ENCODE data around the gene GRAP2.

GRAP2 gene

DNA sequence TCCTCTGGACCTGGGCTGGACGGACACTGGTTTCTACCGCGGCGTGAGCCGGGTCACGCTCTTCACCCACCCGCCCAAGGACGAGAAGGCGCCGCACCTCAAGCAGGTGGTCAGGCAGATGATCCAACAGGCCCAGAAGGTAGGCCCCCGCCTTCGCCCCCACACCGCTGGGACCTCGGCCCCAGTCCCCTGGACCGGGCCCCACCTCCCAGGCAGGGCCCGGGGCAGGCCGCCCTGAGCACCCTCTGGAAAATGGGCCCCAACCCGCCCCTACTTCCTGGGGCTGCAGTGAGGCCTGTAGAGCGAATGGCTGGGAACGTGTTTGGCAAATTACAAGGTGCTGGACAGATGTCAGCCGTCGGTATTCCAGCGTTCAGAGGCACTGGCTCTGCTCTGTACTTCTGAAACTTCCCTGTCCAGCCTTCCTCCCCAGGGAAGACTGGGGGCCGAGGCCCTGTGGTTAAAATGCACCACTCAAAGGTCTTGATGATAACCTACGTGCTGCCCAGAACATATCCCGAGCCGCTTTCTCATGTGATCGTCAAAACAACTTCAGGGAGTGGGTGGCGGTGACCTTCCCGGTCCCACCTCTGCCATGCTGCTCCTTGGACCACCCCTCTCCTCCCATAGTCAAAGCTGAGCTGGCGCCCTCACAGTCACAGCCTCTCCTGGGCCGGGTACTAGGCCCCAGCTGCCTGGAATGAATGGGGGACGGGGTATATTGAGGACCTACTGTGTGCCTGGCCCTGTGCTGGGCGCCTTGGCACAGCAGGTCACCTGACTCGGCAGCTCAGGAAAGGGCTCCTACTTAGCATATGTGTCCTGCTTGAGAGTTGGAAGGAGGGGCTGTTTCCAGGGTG is 94.7 kb downstream of the GRAP2 start:
- DNase-seq (ENCODE audit: low spot score): peak; percentile 27

DNA sequence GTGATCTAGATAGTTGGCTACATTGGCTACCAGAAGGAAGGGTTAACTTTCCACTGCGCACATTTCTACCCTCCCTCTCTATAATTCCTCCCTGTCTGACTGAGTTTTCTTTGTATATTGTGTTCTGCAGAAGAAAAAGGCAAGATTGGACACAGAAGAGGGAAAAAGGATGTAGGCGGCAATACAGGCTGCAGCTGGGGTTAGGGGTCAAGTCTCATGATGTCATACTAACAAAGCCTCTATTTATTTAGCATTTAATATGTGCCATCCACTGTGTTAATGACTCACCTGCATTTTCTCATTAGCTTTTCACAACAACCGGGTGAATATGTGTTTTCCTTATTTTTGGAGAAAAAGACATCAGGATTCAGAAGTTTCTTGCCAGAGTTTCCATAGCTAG is 95.8 kb downstream of the GRAP2 start:
- DNase-seq (ENCODE audit: low spot score): no peak

DNA sequence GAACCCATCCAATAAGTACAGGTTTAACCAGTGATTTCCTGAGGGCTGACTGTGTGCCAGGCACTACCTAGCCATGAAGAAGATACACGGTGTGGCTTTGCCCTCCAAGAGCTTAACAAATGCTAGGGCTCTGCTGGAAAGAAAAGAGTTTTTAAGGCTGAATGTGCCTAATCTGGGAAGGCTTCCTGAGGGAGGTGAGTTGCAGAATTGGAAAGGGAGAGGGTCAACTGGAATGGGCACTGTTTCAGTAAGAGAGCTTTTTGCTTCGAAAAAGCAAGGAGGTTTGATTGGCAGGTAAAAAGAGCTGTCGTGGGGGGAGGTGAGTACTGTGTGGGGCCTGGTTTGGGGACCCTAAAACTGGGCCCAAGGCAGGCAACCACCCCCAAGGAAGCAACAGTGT is 96.5 kb downstream of the GRAP2 start:
- DNase-seq (ENCODE audit: low spot score): no peak

DNA sequence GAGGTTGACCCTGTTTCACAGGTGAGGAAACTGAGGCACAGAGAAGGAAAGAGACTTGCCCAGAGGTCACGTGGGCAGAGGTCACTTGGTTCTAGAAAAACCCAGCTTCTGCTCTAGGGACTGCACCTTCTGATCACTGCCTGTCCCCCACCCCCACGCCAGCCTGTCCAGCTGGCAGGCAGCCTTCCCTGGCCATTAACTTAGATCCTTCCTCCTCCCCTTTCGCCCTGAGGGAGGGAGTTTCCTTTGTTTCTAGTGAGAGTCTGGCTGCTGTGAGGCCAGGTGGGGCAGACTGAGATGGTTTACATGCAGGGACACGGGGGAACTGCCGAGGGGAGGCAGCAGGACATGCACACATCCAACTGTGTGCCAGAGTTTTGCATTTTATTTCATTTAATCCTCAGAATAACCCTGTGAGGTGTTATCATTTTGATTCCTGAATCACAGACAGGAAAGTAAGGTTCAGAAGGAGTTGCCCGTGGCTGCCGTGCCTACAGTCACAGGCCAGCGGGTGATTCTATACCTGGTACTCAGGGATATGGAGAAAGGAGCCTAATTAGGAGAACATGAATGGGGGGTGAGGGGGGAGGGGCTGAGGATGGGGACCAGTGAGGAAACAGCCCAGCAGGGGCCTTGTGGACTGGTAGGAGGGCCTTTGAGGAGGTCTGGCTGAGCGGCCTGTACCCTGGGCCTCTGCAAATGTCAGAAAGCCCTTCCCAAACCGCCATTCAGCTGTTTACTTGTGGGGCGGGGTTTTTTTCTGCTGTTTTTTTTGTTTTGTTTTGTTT is 97.2 kb downstream of the GRAP2 start:
- DNase-seq (ENCODE audit: low spot score): no peak

DNA sequence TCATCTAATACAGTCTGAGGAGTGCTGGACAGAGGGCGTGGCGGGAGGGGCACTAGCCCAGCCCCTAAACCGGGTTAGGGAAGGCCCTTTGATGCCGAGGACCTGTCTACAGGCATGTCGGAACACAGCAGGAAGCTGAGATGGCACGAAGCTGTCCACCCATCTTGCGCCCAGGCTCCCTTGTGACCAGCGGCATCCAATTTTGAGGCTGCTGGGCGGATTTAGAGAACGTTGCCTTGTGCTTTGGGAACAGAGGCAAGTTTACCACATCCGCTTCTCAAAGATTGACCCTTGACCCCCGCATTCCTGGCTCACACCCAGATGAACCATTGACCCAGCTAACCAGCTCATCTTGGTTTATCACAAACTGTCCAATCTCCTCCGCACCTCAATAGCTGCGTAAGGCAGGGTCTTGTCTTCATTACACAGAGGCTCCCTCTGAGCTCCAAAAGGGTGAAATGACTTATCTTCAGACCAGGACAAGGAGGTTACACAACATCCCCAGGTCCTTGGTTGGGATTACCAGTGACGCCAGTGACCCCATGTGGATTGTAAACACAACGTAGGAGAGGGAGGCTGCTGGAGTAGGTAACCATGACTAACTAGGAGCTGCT is 98.4 kb downstream of the GRAP2 start:
- peak; percentile 32 for DNase-seq (ENCODE audit: low spot score)

DNA sequence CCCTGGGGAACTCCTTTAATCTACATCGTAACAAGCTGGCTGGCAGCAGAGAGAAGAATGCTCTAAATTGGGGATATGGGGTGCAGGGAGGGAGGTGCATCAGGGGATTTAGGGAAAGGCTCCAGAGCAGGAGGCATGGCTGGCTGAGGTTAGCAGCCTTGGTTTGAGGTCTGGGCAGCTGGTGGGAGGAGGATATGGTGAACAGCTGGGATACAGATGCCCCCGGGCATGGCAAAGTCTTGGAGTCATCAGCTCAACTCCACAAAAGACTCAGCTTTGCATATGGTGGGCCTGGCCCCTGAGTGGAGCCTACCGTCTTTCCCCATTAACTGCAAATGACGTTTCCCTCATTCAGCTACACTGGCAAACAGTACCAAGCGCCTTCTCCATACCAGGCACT is 99.3 kb downstream of the GRAP2 start:
- no peak for DNase-seq (ENCODE audit: low spot score)

DNA sequence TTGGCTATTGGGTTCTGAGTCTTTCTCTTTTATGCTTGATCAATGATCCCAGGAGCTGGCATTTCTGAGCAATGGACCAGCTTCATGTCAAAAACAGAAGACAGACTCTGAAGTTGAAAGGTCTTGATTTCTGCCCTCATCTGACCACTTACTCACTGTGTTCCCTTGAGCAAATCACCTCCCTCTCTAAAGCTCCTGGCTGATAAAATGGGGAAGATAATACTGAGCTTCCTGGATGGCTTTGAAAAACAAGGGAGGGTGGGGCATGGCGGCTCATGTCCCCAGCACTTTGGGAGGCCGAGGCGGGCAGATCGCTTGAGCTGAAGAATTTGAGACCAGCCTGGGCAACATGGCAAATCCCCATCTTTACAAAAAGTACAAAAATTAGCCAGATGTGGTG is 100.2 kb downstream of the GRAP2 start:
- DNase-seq (ENCODE audit: low spot score): no peak

DNA sequence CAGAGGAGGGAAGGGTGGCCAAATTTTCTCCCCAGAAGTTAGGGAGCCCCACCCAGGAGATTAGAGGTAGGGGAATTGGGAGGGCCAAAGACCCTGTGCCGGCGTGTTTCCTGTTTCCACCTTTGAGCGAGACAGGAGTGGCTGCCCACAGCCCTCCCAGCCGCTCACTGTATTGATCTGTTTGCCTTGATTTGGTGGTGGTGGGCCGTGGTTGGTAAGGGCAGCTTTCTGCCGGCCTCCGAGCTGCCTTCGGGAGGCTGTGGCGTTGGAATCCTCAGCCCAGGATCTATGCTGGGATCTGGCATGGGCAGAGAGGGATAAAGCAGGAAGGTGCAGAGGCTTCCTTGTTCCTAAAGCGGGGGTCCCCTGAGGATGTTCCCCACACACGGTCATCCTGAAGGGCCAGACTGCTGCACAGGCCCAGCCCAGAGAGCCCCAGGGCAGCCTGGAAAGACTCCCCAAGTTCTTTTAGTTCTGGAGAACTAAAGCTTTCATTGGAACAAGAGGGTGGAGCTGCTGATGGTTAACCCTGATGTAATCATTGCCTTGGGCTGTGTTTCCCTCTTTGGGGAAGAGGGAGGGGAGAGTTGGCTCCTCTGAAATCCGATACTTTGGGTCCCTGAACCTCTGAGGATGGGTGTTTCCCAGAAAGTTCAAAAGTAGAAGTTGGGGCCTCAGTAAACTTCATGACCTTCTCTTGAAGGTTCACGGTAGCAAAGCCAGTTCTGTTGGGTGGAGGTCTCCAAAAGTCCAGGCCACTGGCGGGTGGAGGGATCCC is 101.1 kb downstream of the GRAP2 start:
- no peak for DNase-seq (ENCODE audit: low spot score)

DNA sequence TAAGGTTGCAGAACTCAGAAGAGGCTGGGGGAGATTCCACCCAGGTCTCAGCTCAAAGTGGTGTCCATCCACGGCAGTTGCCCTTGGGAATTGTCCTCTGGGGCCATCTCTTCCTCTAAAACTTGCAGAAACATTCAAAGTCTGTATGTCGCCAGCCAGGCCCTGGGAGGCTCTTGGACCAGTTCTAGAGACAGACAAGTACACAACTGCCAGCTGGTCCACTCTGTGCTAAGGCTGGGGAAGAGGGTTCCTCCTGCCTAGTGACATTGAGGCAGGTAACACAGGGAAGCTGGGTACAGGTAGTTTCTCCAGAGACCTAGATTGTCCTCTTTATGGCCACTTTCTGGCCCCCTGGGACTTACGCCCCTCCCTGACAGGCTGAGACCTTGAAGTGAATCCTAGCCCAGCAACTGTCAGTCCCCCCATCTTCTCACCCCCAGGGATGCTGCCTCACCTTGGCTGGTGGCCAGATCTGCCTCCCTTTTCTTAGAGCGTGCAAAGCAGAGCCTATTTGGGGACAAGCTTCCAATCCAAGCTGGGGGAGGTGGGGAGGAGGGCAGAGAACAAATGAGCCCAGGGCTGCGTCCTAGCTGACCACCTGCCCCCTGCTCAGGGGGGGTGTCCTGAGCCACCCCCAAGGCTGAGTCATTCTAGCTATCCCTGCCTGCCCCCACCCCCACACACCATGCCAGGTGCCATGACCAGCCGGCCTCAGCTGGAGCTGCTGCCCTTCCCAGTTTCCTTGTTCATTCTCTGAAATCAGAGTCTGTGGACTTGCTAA is 102.2 kb downstream of the GRAP2 start:
- DNase-seq (ENCODE audit: low spot score): no peak

DNA sequence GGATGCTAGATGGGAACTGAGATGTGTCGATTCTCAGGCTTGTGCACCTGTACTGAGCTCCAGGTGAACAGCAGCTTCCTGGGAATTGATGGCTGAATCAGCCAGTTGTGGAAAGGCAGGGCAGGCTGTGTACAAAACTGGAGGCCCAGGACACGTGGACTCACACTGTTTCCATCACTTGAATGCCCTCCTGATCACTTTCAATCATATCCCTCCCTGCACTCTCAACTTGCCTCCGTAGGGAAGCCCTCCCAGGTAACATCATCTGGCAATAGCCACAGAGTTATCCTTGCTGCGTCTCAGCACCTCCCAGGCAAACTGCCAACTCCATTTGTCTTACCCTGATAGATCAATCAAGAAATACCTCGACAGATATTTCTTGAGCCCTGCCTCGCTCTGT is 104.0 kb downstream of the GRAP2 start:
- DNase-seq (ENCODE audit: low spot score): no peak

DNA sequence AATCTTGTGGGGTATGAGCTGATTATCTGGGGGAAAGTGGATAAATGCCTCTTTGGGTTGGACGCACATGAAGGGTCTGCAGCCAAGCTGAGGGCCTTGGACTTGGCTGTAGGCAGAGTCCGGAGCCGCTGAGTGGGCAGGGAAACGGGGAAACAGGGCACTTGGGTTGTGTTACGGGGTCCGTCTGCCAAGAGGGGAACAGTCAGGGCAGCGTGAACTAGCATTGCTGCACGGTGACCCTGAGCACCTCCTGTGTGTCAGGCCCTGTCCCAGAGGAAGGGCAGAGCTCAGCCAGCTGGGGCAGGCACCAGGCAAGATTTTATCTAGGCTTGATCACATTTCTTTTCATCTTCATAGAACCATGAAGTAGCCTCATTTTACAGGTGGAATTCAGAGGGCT is 105.8 kb downstream of the GRAP2 start:
- no peak for DNase-seq (ENCODE audit: low spot score)

DNA sequence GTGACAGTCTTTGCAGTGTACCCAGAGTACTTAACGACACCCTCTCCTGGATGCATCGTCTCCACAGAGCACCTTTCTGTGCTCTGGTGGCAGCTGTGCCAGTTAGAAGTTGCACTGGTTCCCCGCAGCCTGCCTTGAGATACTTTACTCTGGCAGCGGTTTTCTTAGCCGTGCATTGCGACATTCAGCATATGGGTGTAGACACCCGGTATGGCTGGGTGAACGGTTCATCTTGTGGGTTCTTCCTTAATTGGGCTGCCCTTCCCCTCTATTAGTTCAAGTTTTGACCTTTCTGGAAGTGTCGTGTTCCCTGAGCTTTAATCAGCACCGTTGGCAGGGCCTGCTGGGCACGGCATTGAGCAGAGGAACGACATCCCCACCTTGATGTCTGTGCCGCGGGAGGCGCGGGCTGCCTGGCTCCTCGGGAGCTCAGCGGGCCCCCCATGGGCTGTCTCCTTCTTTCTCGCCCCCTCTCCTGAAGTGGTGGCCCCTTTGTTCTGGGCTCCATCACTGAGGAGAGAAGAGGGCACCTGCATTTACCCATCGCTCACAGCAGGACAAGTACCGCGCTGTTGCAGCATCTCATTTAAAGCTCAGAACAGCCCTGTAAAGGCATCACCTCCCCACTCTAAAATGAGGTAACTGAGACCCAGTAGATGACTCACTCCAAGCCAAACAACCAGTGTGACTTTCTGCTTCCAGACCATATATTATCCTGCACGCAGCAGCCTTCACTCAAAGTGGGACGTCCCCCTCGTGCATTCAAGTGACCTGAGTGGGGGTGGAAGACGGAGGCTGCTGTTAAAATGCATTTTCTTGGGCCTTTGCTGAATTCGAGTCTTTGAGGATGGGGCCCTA is 107.2 kb downstream of the GRAP2 start:
- no peak for DNase-seq (ENCODE audit: low spot score)

DNA sequence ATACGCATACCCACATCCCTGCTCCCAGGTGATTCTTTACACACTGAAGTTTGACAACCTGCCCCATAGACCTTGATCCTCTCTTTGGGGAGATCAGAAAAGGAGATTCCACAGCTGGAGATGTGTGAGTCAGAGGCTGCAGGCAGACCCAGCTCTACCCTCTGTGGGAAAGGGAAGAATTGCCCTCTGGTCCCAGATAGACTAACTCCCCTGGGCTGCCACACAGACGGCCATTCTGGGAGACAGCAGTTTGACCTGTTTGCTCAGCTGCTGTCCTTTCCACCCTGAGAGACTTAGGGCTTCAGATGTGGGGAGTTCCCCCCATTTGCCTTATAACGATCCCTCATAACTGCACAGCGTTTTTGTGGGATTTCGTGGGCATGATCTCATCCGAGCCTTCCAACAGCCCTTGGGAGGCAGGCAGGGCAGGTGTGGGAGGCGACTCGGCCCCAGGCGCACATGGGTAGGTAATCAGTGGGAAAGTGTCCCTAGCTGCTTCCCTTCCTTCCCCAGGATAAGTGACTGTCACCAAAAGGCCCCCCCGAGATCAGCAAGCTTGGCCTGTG is 107.9 kb downstream of the GRAP2 start:
- no peak for DNase-seq (ENCODE audit: low spot score)

DNA sequence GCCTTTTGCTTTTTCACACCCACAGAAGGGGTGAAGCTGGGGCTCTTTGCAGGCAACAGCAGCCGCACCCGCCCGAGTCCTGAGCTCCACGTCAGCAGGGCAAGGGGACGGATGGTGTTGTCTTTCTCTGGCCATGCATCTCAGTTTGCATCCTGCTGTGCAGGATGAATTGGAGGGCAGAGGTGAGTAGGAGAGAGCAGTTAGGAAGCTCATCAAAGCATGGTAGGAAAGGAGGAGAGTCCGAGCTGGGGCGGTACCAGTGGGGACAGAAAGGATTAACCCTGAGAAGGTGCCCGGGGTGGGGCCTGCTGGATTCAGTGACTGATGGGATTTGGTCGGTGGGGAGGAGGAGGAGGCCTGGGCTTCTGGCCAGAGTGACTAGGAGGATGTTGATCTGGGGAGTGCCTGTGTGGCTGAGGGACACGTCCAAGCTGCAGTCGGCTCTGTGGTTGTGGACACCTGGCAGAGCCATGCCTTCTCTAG is 108.4 kb downstream of the GRAP2 start:
- DNase-seq (ENCODE audit: low spot score): peak; percentile 29

DNA sequence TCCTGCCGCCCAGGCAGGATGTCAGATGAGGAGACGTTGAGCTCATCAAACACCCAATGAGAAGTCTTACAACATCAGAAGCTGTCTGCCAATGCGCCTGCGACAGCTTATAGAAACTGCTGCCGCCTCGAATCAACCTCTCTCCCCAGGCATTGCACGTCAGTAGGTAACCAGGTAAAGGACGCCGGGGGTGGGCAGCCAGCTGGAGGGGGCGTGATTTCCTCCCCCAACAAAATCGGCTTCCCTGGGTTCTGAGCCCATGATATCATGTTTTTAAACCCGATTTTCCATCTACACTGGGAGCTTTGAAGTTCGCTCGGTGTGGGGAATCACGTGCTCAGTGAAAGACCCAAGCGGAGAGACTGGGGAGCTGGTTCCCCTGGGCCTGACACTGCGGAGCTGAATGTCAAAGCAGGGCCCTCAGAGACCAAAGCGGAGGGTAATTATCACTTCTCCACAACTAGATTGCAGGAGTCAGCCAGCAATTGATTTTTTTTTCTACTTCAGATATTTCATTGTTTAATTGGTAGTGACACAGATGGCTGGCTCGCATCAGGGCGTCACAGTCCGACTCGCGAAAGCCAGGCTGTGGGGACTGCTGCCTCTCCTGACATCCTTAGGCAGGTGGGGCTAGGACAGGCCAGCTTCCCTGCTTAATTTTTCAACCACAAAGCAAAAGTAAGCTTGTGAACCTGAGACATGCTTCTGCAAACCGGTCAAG is 109.2 kb downstream of the GRAP2 start:
- no peak for DNase-seq (ENCODE audit: low spot score)

DNA sequence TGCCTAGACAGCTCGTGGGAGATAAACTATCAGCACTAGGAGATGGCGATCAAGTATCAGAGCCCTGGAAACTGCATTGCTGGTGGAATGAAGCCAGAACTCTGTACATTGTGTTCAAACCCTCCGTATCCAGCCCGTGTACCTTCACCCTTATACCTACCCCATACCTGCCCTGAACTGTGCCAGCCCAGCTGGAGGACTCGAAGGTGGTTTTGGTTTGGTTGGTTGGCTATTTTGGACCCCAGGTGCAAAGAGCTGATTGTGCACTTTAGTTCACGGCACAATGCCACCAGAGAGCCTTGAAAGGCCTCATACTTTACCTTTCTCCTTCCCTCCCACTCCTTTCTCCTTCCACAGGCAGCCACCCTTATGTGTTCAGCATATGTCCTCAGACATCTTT is 109.9 kb downstream of the GRAP2 start:
- no peak for DNase-seq (ENCODE audit: low spot score)

DNA sequence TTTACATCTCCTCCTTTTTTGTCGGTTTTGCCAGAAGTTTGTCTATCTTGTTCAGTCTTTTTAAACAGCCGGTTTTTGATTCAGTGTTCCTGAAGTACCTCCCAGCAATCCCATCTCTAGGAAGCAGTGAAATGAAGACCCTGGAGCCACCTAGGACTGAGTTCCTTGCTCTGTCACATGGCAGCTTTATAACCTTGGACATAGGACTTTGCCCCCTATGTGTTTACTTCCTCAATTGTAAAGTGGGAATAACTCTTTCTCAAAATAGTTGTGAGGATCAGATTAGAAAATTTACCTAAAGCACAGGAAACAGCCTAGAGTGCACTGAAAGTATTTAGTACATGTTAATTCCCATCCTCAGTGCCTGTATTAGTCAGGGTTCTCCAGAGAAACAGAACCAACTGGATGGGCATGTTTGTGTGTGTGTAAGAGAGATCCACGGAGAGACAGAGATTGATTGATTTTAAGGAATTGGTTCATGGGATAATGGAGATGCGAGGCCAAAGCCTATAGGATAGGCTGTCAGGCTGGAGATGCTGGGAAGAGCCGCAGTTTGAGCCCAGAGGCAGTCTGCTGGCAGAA is 113.9 kb downstream of the GRAP2 start:
- DNase-seq (ENCODE audit: low spot score): no peak

DNA sequence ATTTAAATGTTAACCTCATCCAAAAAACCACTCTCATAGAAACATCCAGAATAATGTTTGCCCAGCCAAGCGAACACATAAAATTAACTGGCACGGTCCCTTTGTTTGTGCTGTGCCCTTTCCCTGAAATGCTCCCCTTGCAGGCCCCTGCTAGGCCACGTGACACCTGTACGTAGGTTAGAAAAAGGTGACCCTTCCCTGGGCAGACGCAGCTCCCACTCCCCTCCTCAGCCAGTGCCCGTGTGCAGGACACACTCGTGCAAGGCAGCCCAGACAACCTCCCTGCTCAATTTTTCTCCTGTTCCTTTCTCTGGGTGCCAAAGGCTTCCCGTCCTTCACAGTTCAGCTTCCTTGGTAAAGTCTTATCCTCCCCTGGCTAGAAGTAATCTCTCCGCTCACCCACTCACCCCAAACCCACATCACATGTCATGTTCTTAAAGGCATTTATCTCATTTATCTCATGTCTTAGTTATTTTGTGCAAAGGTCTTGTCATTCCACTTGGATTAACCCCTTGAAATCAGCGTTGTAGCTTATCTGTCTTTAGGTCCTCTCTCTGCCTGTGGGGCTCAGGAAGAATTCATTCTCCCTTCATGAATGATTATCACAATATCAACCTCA is 114.6 kb downstream of the GRAP2 start:
- no peak for DNase-seq (ENCODE audit: low spot score)

Data from hematopoietic multipotent progenitor cell treated with erythropoietin and hydrocortisone succinate and interleukin-3 and kit ligand, for 15 days (in vitro differentiated cells).